Inflammatory macrophage (primary cell): ENCODE results near the gene TP53I11.

Source experiments
- DNase-seq, 2 donors: peaks; one replicate each; pipeline ENCODE4 v3.0.0-alpha.2; 2020 to 2022

TP53I11 gene

GRCh38 chr11:44938066-44938691 lies 12.5 kb downstream of the TP53I11 start:
- no peak for DNase-seq

GRCh38 chr11:44936951-44937543 lies 13.6 kb downstream of the TP53I11 start:
- no peak for DNase-seq

- DNase-seq: peak; percentile 87 to 89
These were observed 14.2 kb downstream of the TP53I11 start for GRCh38 chr11:44936525-44936924.

GRCh38 chr11:44934735-44935250 lies 15.9 kb downstream of the TP53I11 start:
- no peak for DNase-seq

GRCh38 chr11:44934110-44934509 lies 16.6 kb downstream of the TP53I11 start:
- no peak for DNase-seq

GRCh38 chr11:44931466-44931865 lies 19.2 kb downstream of the TP53I11 start:
- no peak for DNase-seq

- DNase-seq: no peak
These were observed 19.9 kb downstream of the TP53I11 start for GRCh38 chr11:44930588-44931302.

- DNase-seq: no peak
These were observed 21.9 kb downstream of the TP53I11 start for GRCh38 chr11:44928816-44929215.

- no peak for DNase-seq
These were observed 22.5 kb downstream of the TP53I11 start for GRCh38 chr11:44928144-44928543.

GRCh38 chr11:44927174-44927661 lies 23.5 kb downstream of the TP53I11 start:
- peak; percentile 51 to 62 for DNase-seq

GRCh38 chr11:44926036-44926435 lies 24.6 kb downstream of the TP53I11 start:
- DNase-seq: no peak

- no peak for DNase-seq
These were observed 26.9 kb downstream of the TP53I11 start for GRCh38 chr11:44923806-44924205.

GRCh38 chr11:44923115-44923514 lies 27.6 kb downstream of the TP53I11 start:
- no peak for DNase-seq

GRCh38 chr11:44920451-44920850 lies 30.2 kb downstream of the TP53I11 start:
- no peak for DNase-seq

- DNase-seq: no peak
These were observed 32.9 kb downstream of the TP53I11 start for GRCh38 chr11:44917741-44918140.

- DNase-seq: peak; percentile 8 to 44
These were observed 33.8 kb downstream of the TP53I11 start for GRCh38 chr11:44916801-44917385.

GRCh38 chr11:44916331-44916730 lies 34.4 kb downstream of the TP53I11 start:
- DNase-seq: peak; percentile 14 to 36

GRCh38 chr11:44915621-44916020 lies 35.1 kb downstream of the TP53I11 start:
- DNase-seq: peak; percentile 32 to 57

- DNase-seq: no peak
These were observed 35.7 kb downstream of the TP53I11 start for GRCh38 chr11:44915004-44915403.

- no peak for DNase-seq
These were observed 36.6 kb downstream of the TP53I11 start for GRCh38 chr11:44914105-44914504.

- DNase-seq: no peak
These were observed 37.2 kb downstream of the TP53I11 start for GRCh38 chr11:44913502-44913901.

- peak in 1 of 2 donors; percentile 44 for DNase-seq
These were observed 38.3 kb downstream of the TP53I11 start for GRCh38 chr11:44912270-44912987.
